KBM-7 (cell line): Measurements from ENCODE around the gene YIF1A.
A peak's percentile ranks its signal among the peaks of the same experiment; 100 is the strongest.
"Not testable (repeated sequence)": the region's sequence is repeated elsewhere in the genome, so short reads cannot be mapped to it uniquely, and the experiment has no call there.

Experiments
- DNase-seq: peaks from one replicate; pipeline ENCODE4 v3.0.0-alpha.2; 2015
- in situ Hi-C: fragments of 300-500 bp; cut with MboI; formaldehyde crosslinking; loops from 2 replicates; pipeline ENCODE4 v1.14.3; 2020; ENCODE audit warnings: low sequenced_read_pairs, low pct_unique_long_range_greater_than_20kb, mixed read lengths

YIF1A gene

DNA sequence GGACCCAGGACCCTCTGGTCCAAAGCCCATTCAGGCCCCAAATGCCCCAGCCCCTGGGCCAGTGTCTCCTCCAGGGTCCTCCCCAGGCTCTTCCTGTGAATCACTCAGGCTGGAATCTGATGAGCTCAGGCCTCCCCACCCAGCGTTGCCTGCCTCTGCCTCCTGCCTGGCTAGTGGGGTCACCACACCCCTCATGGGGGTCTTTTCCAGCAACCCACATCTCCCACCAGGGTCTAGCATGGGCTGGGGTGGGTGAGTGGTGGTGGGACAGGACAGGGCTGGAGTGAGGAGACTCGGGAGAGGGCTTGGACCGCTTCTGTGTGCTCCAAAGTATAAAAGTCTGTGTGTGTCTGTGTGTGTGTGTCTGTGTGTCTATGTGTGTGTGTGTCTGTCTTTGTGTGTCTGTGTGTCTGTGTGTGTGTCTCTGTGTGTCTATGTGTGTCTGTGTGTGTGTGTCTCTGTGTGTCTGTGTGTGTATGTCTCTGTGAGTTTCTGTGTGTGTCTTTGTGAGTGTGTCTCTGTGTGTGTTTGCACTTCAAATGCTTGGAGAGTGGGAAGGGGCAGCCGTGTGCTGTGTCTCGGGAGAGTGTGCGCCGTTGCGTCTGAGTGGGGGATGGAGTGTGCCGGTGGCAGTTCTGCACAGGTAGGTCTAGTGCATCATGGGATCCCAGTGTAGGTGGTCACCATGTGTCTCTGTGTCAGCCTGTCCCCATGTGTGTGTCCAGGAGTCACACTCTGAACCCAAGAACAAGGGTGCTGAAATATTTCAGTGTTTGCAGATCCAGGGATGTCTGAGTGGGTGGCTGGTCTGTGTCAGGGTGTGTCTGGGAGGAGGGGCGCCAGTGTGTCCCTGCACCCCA lies 38.5 kb upstream of the YIF1A start:
- in situ Hi-C loops, result no loop called here
- DNase-seq, result no peak

DNA sequence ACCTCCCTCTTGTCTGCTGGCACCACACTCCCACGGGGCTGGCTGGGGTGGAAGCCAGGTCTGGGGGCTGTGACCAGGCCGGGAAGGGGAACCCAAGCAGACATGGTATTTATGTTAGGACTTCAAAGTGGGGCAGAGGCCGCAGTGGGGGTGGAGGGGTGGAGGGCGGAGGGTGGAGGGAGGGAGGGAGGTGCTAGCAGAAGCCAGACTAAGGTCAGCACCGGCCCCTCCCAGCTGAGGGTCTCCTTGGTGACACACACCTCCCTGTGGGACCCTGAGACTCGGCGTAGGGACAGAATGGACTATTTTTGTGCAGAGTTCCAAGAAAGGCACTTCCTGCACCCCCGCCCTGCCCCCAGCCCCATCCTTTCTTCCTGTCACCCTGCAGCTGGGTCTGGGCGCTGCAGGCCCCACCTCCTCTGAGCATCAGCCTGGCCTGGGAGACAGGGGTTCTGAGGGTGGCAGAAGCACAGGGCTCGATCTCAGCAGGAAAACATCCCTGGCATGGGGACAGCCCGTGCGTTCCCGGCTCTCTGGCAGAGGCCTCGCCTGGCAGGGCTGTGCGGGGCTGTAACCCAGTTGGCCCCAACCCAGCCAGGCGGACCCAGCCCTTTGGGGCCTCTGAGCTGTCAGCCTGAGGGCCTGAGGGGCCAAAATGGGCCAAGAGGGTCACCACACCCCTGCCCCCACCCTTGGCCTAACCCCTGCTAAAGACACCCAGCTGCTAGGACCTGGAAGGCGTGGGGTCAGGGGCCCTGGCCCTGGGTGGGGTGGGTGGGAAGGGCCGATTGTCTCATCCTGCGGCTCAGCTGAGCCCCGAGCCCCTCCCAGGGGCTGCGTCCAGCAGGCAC lies 37.5 kb upstream of the YIF1A start:
- DNase-seq, result peak; percentile 58
- in situ Hi-C loops, result no loop called here

DNA sequence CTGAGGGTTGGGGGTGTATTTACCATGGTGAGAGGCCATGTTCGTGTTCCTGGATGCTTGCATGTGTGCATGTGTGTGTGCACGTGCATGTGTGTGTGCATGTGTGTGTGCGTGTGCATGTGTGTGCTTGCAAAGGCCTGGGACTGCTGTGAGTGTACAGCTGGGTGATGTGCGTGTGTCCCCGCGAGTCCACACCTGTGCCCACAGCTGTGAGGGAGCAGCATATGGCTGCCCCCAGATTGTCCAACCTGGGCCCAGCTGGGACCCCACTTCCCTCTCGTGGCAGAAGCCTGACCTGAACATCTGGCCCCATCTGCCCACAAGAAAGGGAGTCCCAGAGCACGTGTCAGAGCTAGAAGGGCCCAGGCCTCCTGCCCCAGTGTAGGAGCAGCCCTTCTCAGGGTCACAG lies 36.3 kb upstream of the YIF1A start:
- in situ Hi-C loops, result no loop called here
- peak; percentile 32 for DNase-seq

DNA sequence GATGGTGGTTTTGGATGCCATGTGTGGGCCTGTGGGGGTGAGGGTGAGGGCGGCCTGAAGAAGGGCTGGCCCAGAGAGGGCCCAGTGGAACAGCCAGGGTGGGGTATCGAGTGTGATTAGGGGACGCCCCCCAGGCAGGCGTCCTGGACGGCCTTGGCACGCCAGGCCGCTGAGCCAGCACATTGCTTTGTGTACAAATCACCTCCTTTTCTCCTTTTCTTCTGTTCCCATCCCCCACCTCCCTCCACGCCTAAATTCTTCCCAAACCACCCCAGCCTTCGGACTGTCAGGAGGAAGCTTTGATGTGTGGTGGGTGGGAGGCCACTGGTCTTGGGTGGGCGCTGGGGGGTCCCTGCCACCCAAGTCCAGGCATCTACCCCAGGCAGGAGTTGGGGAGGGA lies 35.7 kb upstream of the YIF1A start:
- in situ Hi-C loops, result no loop called here
- no peak for DNase-seq

DNA sequence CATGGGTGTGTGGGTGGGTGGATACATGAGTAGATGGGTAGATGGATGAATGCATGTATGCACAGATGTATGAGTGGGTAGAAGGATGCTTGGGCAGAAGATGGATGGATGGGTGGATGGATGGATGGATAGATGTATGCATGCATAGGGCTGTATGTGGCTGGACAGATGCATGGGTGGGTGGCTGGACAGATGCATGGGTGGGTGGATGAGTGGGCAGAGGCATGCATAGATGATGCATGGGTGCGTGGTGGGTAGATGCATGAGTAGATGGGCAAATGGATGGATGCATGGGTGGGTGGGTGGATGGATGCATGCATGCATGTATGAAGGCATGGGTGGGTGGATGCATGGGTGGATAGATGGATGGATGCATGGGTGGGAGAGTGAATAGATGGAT lies 34.7 kb upstream of the YIF1A start:
- DNase-seq, result no peak
- in situ Hi-C loops, result no loop called here

DNA sequence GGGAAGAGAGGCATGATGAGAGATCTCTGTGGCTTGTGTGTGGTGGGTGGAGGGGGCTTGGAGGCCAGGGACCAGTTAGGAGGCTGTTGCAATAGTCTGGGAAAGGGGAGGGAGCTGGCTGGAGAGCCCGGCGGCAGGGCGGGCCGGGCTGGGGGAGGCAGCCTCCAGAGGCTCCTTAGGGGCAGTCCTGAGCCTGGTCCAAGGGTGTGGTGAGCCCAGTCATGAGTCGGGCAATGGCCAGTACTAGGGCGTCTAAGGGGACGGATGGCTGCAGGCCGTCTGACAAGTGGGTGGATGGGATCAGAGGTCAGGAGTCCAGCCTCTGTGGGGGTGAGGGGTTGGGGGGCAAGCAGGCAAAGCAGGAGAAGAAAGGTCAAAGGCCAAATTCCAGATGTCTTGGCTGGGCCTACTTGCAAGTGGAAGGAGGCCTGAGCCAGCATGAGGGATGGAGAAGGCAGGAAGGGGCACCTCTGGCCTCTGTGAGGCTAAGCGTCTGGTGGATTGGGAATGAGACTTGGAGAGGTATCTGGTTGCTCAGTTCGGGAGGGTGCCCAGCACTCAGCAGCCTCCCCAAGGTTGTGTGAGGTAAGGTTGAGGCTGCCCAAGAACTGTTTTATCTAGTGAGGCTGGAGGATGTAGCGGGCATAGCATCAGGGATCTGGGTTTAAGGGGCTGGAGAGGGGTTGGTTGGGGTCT lies 33.9 kb upstream of the YIF1A start:
- in situ Hi-C loops, result no loop called here
- DNase-seq, result no peak

DNA sequence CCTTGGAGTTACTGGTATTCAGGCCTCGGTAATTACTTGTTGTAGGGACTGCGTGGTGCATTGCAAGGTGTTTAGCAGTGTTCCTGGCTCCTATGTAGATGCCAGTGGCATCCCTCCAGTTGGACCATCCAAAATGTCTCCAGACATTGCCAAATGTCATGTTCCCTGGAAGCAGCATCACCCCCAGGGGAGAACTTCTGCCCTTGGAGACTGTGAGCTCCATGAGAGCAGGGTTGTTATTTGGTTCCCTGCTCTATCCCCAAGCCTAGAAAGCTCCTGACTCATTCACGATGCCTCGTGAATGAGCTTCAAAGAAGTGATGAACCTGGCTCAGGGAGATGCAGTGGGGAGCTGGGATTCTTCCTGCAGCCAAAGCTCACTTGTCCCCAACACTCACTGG lies 32.7 kb upstream of the YIF1A start:
- in situ Hi-C loops, result no loop called here
- no peak for DNase-seq

DNA sequence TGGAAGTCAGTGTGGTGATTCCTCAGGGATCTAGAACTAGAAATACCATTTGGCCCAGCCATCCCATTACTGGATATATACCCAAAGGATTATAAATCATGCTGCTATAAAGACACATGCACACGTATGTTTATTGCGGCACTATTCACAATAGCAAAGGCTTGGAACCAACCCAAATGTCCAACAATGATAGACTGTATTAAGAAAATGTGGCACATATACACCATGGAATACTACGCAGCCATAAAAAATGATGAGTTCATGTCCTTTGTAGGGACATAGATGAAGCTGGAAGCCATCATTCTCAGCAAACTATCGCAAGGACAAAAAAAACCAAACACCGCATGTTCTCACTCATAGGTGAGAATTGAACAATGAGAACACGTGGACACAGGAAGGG lies 31.8 kb upstream of the YIF1A start:
- DNase-seq, in situ Hi-C loops: not testable (repeated sequence)

DNA sequence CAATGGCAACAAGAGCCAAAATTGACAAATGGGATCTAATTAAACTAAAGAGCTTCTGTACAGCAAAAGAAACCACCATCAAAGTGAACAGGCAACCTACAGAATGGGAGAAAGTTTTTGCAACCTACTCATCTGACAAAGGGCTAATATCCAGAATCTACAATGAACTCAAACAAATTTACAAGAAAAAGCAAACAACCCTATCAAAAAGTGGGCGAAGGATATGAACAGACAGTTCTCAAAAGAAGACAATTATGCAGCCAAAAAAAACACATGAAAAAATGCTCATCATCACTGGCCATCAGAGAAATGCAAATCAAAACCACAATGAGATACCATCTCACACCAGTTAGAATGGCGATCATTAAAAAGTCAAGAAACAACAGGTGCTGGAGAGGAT lies 31.3 kb upstream of the YIF1A start:
- in situ Hi-C loops, DNase-seq: not testable (repeated sequence)

DNA sequence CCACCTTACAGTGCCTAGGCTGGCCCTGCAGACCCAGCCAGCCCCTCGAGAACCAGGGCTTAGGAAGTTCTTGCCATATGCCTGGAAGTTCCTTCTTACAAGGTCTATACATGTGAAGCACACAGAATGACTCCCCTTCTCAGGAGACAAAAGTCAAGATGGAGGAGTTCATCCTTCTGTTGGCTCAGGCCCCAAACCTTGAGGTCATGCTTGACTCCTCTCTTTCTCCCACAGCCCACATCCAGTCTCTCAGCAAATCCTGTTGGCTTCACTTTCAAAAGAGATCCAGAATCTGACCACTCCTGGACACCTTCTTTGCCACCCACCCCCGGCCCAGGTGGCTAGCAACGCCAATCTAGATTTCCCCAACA lies 29.6 kb upstream of the YIF1A start:
- no peak for DNase-seq

DNA sequence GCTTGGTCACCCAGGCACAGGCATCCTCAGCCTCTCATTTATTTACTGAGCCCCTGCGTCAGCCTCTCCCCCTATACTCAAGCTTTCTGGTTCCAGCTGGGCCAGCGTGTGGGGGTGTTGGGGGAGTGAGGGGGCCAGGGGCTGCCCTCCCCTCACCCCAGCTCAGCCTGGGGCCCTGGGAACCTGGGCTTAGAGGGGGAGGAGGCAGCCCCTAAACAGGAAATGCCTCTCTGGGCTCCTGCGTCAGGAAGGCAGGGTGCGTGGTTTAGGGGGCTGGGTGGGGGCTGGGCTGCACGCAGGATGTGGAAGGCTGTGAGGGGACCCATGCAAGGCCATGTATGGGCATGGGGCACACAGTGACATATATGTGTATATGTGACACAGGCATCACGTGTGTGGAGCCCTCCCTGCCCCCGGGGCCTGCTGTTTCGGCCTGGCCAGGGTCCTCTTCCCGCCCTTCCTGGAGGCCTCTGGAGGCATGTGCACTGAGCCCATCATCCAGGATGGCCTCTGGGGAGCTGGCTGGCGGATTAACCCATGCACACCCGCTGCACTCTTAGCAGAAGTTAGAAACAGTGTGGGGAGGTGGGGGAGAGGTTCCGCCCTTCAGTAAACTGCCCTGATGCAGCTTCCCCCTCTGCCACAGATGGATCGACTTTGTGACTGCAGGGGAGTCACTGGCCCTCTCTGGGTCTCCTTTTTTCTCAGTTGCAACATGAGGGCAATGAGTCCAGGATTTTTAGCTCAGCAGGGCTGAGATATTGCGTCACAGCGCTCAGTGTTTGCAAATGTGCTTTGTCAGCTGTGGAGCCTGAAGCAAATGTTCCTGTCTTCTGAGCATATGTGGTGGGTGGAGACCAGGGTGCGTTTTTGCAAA lies 29.0 kb upstream of the YIF1A start:
- DNase-seq, result peak; percentile 80
- in situ Hi-C loops, result no loop called here

More for the DNA sequence above, 29.6 kb upstream of the YIF1A start:
- in situ Hi-C loops, result no loop called here

DNA sequence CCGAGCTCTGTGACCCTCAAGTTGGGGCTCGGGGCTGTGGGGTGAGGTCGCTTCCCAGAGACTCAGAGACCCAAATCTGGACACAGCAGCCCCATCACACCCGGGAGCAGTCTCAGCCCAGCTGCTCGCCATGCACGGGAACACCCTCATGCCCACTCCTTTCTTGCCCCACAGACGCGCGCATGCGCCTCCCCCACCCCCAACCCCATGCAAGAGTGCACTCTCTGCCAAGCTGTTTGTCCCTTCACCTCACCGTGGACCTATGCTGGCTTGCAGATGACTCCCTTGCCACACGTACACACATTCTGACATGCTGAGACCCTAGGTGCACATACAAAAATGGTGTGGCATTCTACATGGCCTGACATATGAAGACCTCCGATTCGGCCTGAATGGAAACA lies 28.4 kb upstream of the YIF1A start:
- in situ Hi-C loops, result no loop called here

DNA sequence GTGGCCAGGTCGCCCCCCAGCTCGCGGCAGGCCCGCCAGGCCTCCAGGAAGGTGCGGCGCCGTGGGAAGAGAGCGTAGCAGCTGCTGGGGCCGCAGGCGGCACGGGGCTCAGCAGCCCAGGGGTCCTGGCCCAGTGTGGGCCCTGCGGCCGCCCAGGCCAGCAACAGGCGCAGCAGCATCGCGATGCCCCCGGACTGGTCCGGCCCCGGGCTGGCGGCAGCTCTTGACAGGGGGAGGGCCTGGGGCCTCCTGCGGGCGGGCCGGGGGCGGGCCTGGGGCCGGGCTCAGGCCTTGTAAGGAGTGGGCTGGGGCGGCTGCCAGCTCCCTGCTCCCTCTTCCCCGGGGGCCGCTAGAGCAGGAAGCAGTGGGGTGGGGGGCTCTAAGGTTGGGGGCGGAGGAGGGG lies 27.9 kb upstream of the YIF1A start, which contains the start of gene CD248:
TSS of gene CD248 (minus strand) at position 196 of the 403 bp plus-strand sequence. CDS start at position 179, 17 bp downstream.
- in situ Hi-C loops, result no loop called here
- no peak for DNase-seq

More for the DNA sequence above, 28.4 kb upstream of the YIF1A start:
- no peak for DNase-seq

DNA sequence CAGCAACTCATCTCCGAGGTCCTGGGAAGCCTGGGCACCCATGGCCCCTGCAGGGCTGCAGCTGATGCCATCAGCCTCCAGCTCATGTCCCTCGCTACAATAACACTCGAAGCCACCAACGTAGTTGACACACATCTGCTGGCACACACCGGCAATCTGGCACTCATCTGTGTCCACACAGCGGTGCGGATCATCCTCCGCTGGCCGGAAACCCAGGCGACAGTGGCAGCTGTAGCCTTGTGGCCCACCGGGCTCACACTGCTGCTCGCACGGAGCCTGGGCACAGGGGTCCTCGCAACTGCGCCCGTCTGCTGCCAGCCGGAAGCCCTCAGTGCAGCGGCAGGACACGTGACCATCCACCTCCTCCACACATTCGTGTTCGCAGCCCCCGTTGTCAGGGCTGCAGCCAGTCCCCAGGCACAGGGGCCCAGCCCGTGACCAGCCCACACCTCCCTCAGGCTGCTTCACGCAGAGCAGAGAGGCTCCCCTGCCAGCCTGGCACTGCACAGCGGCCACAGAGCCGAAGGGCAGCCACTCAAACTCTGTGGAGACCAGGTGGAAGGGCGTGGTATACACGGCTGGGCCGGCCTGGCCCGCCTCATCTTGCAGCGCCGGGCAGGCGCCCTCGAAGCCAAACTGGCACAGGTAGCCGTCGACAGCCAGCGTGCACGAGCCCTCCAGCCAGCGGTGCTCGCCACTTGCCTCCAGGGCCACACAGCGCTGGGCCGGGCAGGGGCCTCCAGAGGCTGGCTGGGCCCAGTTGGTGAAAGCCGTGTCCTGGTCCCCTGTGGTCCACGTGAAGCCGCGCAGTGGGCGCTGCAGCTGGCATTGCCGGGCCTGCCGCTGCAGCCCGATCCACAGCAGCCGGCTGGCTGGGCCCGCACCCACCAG lies 27.2 kb upstream of the YIF1A start:
- DNase-seq, result no peak
- in situ Hi-C loops, result no loop called here

DNA sequence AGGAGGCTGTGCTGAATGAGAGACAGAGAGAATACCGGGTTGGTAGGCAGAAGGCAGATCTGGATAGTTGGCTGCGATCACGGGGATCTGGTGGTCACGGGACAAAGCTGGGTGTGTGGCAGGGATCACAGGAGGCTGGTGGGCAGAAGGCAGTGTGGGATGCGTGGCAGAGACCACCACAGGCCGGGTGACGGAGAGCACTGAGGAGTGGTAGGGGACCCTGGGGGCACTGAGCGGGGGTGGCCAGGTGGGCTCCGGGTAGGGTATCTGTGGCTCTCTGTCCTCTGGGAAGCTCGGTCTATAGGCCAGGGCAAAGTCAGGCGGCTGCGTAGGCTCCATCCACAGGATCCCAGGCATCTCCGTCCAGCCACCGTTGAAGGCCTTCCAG lies 26.5 kb upstream of the YIF1A start:
- DNase-seq, result no peak
- in situ Hi-C loops, result no loop called here

DNA sequence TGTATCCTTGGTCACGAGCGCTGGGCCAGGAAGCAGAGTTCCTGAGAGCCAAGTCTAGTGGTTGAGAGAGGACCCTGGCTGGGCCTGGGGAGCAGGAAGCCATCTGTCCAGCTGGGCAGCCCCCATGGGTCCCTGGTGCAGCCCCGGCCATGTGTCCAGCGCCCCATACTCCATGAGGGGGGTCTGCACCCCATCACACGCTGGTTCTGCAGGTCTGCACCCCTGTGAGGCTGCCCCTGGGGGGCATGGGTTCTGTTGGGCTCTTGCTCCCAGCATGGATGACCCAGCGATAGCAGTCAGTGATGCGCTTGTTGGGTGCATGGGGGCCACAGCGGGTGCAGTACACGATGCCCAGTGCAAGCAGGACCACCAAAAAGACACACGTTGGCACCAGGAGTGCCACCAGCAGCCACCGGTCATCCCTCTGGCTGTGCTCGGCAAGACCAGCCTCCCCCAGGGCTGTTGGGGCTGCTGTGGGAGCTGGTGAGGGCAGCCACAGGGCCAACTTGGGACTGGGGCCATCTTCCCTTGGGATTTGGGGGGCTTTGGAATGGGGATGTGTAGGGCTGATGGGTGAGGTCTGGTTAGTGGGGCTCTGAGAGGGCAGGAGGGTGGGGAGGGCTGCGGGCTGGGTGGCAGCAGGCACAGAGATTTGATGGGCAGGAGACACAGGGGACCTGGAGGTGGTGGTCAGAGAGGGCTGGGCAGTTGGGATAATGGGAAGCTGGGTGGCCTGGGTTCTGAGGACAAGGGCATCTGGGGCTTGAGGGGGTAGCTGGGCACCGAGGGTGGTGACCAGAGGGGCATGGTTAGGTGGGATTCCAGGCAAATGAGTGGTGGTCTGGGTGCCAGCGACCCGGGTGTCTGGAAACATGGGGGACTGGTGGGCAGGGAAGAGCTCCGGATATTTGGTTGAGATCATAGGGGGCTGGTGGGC lies 25.9 kb upstream of the YIF1A start:
- DNase-seq, result no peak
- in situ Hi-C loops, result no loop called here

DNA sequence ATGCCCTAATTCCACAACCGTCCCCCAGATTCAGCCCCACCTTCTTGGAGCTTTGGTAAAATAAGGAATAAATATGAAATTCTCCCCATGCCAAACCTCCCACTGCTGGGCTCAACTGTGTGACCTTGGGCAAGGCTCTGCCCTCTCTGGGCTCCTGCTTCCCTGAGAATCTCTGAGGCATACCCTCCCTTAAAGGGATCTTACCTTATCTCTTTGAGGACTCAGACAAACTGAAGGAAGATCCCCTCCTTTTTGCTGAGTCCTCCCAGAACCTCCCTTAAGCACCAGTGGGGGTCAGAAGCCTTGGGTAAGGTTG lies 25.2 kb upstream of the YIF1A start:
- no peak for DNase-seq
- in situ Hi-C loops, result no loop called here
